NCI-H2107 treated with DMSO at 0.1 percent for 48 hours (cell line): Measurements from ENCODE around the gene TEX22.
"Not testable (repeated sequence)": the region's sequence is repeated elsewhere in the genome, so short reads cannot be mapped to it uniquely, and the experiment has no call there.

Experiments used
- DNase-seq: peaks from one replicate; lab custom pipeline; 2025; ENCODE audit not compliant: unreplicated experiment; lab: John Stamatoyannopoulos, UW

The TEX22 gene

GRCh38 chr14:105398044-105398725 lies at the start of gene TEX22:
TSS of gene TEX22 (plus strand) at chr14:105398538. CDS start at chr14:105399341, 803 bp downstream.
- peak; percentile 88 for DNase-seq

- DNase-seq: no peak
Measured at GRCh38 chr14:105348945-105349699, 49.2 kb upstream of the TEX22 start.

- DNase-seq: no peak
Measured at GRCh38 chr14:105349992-105350391, 48.3 kb upstream of the TEX22 start.

GRCh38 chr14:105350450-105351244 lies 47.7 kb upstream of the TEX22 start:
- no peak for DNase-seq

- no peak for DNase-seq
Measured at GRCh38 chr14:105351410-105351809, 46.9 kb upstream of the TEX22 start.

GRCh38 chr14:105351920-105352851 lies 46.2 kb upstream of the TEX22 start:
- DNase-seq: peak; percentile 92

- no peak for DNase-seq
Measured at GRCh38 chr14:105353136-105353535, 45.2 kb upstream of the TEX22 start.

GRCh38 chr14:105354541-105354940 lies 43.8 kb upstream of the TEX22 start:
- DNase-seq: no peak

- no peak for DNase-seq
Measured at GRCh38 chr14:105355049-105355575, 43.2 kb upstream of the TEX22 start.

GRCh38 chr14:105355850-105356604 lies 42.3 kb upstream of the TEX22 start:
- DNase-seq: no peak

GRCh38 chr14:105356927-105357326 lies 41.4 kb upstream of the TEX22 start:
- DNase-seq: no peak

- no peak for DNase-seq
Measured at GRCh38 chr14:105357626-105358025, 40.7 kb upstream of the TEX22 start.

- DNase-seq: no peak
Measured at GRCh38 chr14:105358140-105358846, 40.0 kb upstream of the TEX22 start.

GRCh38 chr14:105358943-105359342 lies 39.4 kb upstream of the TEX22 start:
- DNase-seq: no peak

GRCh38 chr14:105361412-105361811 lies 36.9 kb upstream of the TEX22 start:
- DNase-seq: not testable (repeated sequence)

GRCh38 chr14:105363847-105364708 lies 34.3 kb upstream of the TEX22 start:
- no peak for DNase-seq

- DNase-seq: no peak
Measured at GRCh38 chr14:105365101-105365500, 33.2 kb upstream of the TEX22 start.

GRCh38 chr14:105365681-105366080 lies 32.7 kb upstream of the TEX22 start:
- no peak for DNase-seq
